Left lung (tissue), 10 donors: ENCODE results near the gene SYT1. TPM values are rescaled to one million over a fixed set of nuclear protein-coding genes. Genes with fewer than 3 reads are reported as not detected.

Source experiments
- ATAC-seq: fragments of 200-7000 bp; cut with Tn5 transposase; one replicate; pipeline ENCODE4 v1.9.1; 2020; ENCODE audit warnings: moderate library complexity
- DNase-seq, 4 donors: peaks; one replicate each; pipeline ENCODE4 v3.0.0-alpha.2; 2013 to 2020
- H3K27ac ChIP-seq, 2 donors: fragments of 200-600 bp; sonication (generic) in 1 of 2; one replicate each; pipeline versions ENCODE4 v1.5.0 to v1.8.0; 2020 to 2021
- H3K27me3 ChIP-seq, 2 donors: fragments of 200-600 bp; sonication (generic) in 1 of 2; one replicate each; pipeline versions ENCODE4 v1.5.0 to v1.8.0; 2020 to 2021
- H3K36me3 ChIP-seq, 2 donors: fragments of 200-600 bp; sonication (generic) in 1 of 2; one replicate each; pipeline versions ENCODE4 v1.5.0 to v1.8.0; 2020 to 2021
- H3K4me1 ChIP-seq, 2 donors: fragments of 200-600 bp; one replicate each; pipeline ENCODE4 v1.8.0; 2021
- H3K4me3 ChIP-seq, 2 donors: fragments of 200-600 bp; sonication (generic) in 1 of 2; one replicate each; pipeline versions ENCODE4 v1.5.0 to v1.8.0; 2020 to 2021; ENCODE audit warnings: mild to moderate bottlenecking in 1 of 2
- H3K9me3 ChIP-seq, 2 donors: fragments of 200-600 bp; sonication (generic) in 1 of 2; one replicate each; pipeline versions ENCODE4 v1.5.0 to v1.8.0; 2020 to 2021
- CTCF ChIP-seq, 2 donors: fragments of 200-600 bp; sonication (generic) in 1 of 2; IDR thresholded peaks; one replicate each; pipeline versions ENCODE4 v1.5.0 to v1.8.0; 2021; ENCODE audit warnings: antibody characterized with exemption in 2 of 2
- intact Hi-C, 2 donors: fragments of 100-400 bp; cut with DNase I; formaldehyde crosslinking; loops; one replicate each; pipeline versions ENCODE4 v1.11.2 to v1.14.2; 2022
- polyA plus RNA-seq, 6 donors: library from polyadenylated mRNA; unstranded; fragments of 120-200 nt; gene quantifications; one replicate each; pipeline ENCODE4 v1.2.1, GENCODE V29; 2013; ENCODE audit not compliant: insufficient read length in 6 of 6
- total RNA-seq, 2 donors: library from RNA; stranded (reverse); fragmentation: NEBNext Ultra II Directional; extraction: Animal tissue kit (Norgen Biotek cat#: 25700); gene quantifications; one replicate each; pipeline ENCODE4 v1.2.1, GENCODE V29; 2021
- donor health status: DM: no; HTN: yes; CAD: no.
- donor health status: DM: no; HTN: no; CAD: no.

The SYT1 gene
- total and polyA plus RNA-seq, 8 donors, result 1.5 to 6.9 (median 4.8) TPM

- TF ChIP-seq CTCF (IDR thresholded peaks at IDR 0.05), result no peak
- no peaks in the 10 kb centered on the region for H3K9me3 ChIP-seq
- DNase-seq, result no peak
- H3K27ac ChIP-seq, result no peak overlapping the region
- H3K4me1 ChIP-seq, result no peaks in the 10 kb centered on the region
- no peak for ATAC-seq
- H3K36me3 ChIP-seq, result no peaks in the 10 kb centered on the region
- no peaks in the 10 kb centered on the region for H3K27me3 ChIP-seq
- no peak overlapping the region for H3K4me3 ChIP-seq
- intact Hi-C loops, result no loop called here
Observed at GRCh38 chr12:78887444-78887843, 22.9 kb downstream of the SYT1 start.

GRCh38 chr12:78888568-78888967, 24.0 kb downstream of the SYT1 start:
- H3K27me3 ChIP-seq, result no peaks in the 10 kb centered on the region
- no peak overlapping the region for H3K4me3 ChIP-seq
- no peak for TF ChIP-seq CTCF (IDR thresholded peaks at IDR 0.05)
- H3K4me1 ChIP-seq, result no peaks in the 10 kb centered on the region
- no peak for DNase-seq
- H3K9me3 ChIP-seq, result no peaks in the 10 kb centered on the region
- intact Hi-C loops, result no loop called here
- ATAC-seq, result no peak
- H3K27ac ChIP-seq, result no peak overlapping the region
- H3K36me3 ChIP-seq, result no peaks in the 10 kb centered on the region

- ATAC-seq, result no peak
- Histone ChIP-seq H3K4me3 (no peak overlapping the region), H3K27me3 (no peaks in the 10 kb centered on the region), H3K27ac (no peak overlapping the region), H3K36me3 (no peaks in the 10 kb centered on the region), H3K9me3 (no peaks in the 10 kb centered on the region), H3K4me1 (no peaks in the 10 kb centered on the region)
- intact Hi-C loops, result no loop called here
- TF ChIP-seq CTCF (IDR thresholded peaks at IDR 0.05), result no peak
- no peak for DNase-seq
Observed at GRCh38 chr12:78891646-78892353, 27.2 kb downstream of the SYT1 start.

- Histone ChIP-seq H3K4me3 (no peak overlapping the region), H3K27me3 (no peaks in the 10 kb centered on the region), H3K27ac (no peak overlapping the region), H3K4me1 (no peaks in the 10 kb centered on the region), H3K9me3 (no peaks in the 10 kb centered on the region), H3K36me3 (no peaks in the 10 kb centered on the region)
- no peak for TF ChIP-seq CTCF (IDR thresholded peaks at IDR 0.05)
- ATAC-seq (no peak), DNase-seq (peak in 2 of 4 donors; percentile 27 to 52)
- intact Hi-C loops, result no loop called here
Observed at GRCh38 chr12:78898416-78898815, 33.8 kb downstream of the SYT1 start.

GRCh38 chr12:78914859-78915331, 50.3 kb downstream of the SYT1 start:
- no peaks in the 10 kb centered on the region for H3K27me3 ChIP-seq
- H3K4me1 ChIP-seq, result no peaks in the 10 kb centered on the region
- H3K27ac ChIP-seq, result no peak overlapping the region
- no peak overlapping the region for H3K4me3 ChIP-seq
- DNase-seq (no peak), ATAC-seq (peak; percentile 24)
- H3K9me3 ChIP-seq, result no peaks in the 10 kb centered on the region
- no peak for TF ChIP-seq CTCF (IDR thresholded peaks at IDR 0.05)
- intact Hi-C loops, result no loop called here
- no peaks in the 10 kb centered on the region for H3K36me3 ChIP-seq
